HG02588 (cell line): Measurements from ENCODE around the gene FUT8.

Source experiments
- ATAC-seq: cut with Tn5 transposase; IDR thresholded peaks from one replicate; pipeline ENCODE4 v1.9.1; 2021; ENCODE audit warnings: mild to moderate bottlenecking, moderate library complexity; ENCODE audit not compliant: unreplicated experiment

The FUT8 gene

DNA sequence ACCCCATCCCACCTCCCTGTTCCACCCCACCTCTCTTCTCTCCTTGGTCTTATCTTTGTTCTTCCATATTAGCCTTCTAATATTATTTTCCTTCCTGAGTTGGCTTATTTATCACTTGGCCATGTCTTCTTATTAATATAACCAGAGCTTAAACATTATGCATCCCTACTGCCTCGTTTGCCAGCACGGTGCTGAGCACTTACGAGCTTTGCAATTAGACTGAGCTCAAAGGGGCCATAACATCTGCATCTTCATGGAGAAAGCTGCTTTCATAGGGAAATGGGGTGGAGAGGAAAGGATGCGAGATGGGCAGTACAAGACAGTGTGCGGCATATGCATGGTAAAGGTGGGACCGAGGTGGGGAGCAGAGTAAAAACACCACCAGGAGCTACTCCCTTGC, 342.8 kb downstream of the FUT8 start:
- no peak for ATAC-seq

DNA sequence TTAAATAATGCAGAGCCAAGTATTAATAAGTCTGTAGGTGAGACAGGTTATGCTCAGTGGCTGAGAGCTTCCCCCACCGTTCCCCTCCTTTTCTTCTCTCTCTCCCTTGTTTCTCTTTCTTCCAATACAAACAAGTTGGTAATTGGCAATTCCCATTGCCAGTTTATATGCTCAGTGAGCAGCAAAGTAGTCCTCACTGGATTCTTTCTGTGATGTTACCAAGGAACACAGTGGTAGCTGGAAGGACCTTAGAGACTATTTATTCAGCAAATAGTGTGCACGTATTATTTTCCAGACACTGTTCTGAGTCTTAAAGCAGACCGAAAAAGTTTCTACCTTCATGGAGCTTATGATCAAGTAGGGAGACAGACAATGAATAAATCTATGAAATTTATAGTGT, 344.4 kb downstream of the FUT8 start:
- ATAC-seq: no peak

DNA sequence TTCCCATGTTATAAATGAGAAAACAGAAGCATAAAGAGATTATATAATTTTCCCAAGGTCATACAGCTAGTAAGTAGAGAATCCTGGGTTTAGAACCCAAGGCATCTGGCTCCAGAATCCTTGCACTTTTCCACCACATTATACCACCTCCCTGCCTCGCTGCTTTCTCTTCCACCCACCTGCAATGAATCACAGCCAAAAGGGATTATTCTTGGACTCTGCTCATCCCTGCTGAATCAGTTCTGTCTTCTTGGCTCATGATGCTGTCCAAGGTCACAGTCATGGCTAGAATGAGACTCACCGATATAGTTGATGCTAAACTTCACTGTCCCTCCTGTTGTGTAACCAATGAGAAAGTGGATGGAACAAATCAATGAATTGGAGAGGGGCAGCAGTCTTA, 356.6 kb downstream of the FUT8 start:
- no peak for ATAC-seq

GRCh38 chr14:65770681-65771080, 358.2 kb downstream of the FUT8 start:
- no peak for ATAC-seq

DNA sequence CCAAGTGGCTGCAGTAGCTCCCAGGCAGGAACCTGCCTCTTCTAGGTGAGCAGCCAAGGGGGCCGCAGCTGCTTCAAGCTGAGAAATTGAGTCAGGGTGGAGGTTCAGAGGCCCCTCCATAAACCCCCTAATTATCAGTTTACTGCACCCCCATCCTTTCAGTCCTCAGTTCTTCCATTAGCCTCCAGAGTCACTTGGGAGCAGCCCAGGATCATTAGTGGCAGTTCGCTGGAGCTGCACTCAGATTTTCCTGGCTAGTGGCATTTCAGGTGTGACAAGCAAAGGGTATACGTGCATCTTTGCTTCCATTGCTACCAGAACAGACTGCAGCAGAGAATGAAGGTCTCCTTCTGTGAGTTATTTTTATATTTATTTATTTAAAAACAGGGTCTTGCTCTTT, 358.7 kb downstream of the FUT8 start:
- no peak for ATAC-seq

GRCh38 chr14:65772466-65772865, 359.9 kb downstream of the FUT8 start:
- ATAC-seq: no peak

DNA sequence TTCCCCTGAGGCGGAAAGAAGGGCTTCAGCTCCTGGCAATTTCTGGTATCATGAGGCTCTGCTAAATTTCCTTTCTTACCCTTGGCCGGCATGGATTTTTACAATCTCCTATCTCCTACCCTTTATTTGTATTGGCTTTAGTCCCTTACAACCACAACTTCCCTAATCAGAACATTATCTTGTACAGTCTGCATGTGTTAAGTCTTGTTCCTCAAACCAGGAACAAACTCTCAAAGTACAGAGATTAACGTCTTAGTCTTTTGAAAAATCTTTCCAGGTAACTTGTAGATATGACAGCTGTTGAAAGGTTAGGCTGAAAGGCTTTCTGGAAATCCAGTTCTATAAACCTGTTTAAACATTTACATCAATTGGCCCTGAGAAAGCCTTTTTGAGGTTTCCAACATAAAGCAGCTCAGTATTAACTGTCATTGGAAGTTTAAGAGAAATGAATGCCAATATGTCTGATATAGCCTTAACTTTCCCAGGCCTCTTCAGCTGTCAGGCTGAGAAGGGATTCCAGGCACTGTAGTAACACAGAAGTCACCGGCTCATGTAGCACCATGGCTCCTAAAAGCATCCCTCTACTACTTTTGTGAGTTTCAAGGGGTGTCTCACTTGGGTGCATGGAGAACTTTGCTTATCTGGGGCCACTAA, 360.5 kb downstream of the FUT8 start:
- ATAC-seq: no peak

DNA sequence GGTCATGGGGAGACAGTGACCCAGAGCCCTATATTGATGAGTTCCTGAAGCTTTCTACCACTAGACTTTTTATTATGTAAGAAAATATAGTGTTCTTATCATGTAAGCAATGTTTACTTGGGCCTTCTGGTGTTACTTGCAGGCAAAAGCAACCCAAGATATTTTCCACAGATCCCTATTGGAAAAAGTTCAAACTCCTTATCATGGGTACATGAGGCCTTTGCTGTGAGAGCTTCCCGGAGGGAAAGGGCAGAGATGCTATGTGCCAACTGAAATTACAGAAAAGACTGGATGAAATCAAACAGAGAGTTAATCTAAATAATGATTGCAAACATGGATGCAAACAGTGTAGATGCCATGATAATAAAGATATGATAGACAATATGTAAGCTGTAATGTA, 361.5 kb downstream of the FUT8 start:
- ATAC-seq: no peak

DNA sequence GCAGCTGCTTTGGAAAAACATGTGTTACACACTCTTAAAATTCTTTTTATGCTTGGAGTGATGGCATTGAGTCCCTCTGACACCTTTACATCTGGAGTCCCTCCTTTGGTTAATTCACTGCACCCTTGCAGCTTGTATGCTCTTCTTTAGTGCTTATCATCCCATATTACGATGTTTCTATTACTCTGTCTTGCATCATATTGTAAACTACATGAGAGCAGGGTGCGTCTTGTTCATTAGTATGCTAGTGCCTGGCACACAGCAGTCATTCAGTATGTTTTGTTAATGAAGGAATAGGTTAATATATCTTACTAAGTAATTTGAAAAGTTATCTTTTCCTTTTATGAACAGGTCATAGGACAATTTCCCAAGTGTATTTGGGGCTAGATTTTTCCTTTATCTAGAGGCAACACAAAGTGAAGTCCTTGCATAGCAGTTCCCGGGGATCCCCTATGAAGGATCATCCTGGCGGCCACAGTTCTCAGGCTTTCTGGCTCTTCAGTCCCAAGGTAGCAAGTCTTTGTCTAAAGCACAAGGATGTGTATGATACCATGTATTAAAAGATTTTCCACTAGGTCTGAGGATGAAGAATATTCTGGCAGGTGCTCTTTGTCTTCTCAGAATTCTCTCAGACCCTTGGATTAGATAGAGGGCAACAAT, 363.8 kb downstream of the FUT8 start:
- ATAC-seq: no peak

DNA sequence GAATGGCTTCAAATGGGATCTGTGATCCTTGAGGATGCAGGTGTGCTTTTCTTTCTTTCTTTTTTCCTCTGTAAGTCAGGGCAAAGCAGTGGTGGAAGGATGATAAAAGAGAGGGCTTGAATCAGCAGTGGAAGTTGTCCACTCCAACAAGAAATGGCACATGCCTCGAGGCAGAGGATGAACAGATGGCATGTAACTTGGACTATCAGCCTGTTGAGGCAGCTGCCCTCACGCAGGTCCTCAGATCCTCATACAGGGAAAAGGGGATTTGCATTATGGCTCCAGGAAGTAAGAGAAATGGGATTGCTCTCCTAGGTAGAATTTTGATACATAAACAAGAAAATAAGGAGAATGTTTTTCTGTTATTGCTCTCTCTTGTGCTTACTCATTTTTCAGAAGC, 368.0 kb downstream of the FUT8 start:
- no peak for ATAC-seq

DNA sequence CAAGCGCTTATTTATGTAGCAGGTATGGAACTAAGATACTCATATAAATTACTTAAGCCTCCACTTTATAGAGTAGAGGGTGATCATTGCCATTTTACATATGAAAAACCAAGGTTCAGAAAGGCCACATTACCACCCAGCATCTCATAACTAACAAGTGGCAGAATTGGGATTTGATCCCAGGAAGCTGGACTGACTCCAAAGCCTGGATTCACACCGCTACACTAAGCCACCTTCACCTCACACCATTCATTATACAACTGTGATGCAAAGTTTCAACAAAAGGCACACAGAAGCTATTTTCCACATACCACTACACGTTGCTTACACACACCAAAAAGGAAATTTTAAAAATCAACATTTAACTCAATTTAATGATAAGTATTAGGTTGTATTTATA, 370.6 kb downstream of the FUT8 start:
- ATAC-seq: no peak

DNA sequence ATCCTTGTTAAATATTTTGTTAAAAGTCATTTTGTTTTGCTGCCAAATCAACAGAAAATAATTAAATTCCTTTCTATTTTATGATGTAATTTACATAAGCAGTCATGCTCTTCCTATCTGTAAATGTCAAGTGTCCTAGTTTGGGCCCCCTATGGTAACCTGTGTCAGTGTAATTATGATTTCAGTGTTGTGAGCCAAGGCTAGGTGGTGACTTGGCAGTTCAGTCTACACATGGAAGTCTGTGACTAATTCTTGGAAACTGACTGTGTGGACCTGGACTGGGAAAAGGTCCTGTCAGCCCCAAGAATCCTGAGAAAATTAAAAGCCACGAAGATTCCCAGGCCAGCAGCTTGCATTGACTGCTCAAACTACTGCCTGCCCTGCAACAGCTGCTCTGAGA, 371.0 kb downstream of the FUT8 start:
- no peak for ATAC-seq

DNA sequence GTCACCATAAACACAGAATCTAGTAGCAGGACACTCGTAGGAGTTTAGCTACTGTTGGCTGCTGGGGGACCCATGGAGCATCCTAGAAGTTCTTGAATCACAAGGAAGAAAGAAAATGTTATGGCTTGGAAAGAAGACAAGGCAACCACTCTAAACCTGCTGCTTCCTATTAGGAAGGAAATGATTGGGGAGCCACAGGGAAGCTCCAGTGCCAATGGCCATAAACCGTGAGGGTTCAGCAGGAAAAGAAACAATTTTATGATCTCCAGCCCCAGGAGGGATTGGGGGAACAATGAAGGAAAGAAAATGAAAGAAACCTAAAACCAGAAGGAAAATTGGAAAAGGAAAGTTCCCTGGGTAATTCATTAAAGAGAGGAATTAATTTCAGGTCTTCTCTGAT, 372.0 kb downstream of the FUT8 start:
- ATAC-seq: no peak

DNA sequence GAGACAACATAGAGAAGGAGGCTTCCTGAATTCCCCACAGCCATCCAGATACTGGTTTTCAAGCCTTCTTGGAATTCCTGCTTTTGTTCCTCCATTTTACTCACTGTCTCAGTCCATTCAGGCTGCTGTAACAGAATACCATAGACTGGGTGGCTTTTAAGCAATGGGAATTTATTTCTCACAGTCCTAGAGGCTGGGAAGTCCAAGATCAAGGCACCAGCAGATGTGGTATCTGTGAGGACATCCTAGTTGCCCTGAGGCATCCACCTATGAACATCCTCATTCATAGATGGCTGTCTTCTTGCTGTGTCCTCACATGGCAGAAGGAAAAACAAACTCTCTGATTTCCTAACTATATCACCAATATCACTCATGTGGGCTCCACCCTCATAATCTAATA, 374.9 kb downstream of the FUT8 start:
- no peak for ATAC-seq

DNA sequence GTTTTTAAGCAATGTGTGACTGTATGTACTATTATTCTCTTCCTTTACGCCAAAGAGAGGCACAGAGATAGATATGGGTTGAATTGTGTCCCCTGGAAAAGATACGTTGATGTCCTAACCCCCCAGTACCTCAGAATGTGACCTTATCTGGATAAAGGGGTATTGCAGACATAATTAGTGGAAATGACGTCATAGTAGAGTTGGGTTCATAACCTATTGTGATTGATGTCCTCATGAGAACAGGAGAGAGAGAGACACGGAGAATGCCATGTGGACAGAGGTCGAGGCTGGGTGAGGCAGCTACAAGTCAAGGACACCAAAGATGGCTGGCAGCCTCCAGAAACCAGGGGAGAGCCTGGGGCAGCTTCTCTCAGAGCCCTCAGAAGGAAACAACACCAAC, 376.3 kb downstream of the FUT8 start:
- no peak for ATAC-seq

- no peak for ATAC-seq
These were observed 376.8 kb downstream of the FUT8 start for GRCh38 chr14:65789363-65789762.

GRCh38 chr14:65790172-65790815, 377.8 kb downstream of the FUT8 start:
- ATAC-seq: no peak

- ATAC-seq: no peak
These were observed 378.9 kb downstream of the FUT8 start for GRCh38 chr14:65791191-65791981.

GRCh38 chr14:65792208-65792905, 379.8 kb downstream of the FUT8 start:
- no peak for ATAC-seq
